A549 (cell line): ENCODE results near the gene ZNF618. TPM values are rescaled to one million over a fixed set of nuclear protein-coding genes. Genes with fewer than 3 reads are reported as not detected.

ENCODE experiments used
- ATAC-seq, 2 experiments: fragments of 200-7000 bp in 1 of 2; fragments of >200 bp in 1 of 2; cut with Nextera tagmentation in 1 of 2; cut with Tn5 transposase in 1 of 2; 3 replicates each; pipeline versions ENCODE4 v1.8.0 to v1.9.1; 2018 to 2020; ENCODE audit warnings: mild to moderate bottlenecking in 1 of 2, moderate library complexity in 1 of 2
- CTCF ChIA-PET: fragments of 300-600 bp; sonication (Branson Sonifier 250); formaldehyde crosslinking; extraction: SDS; loops from one replicate; lab custom pipeline; 2021; ENCODE audit warnings: antibody characterized with exemption, inconsistent platforms; lab: Yijun Ruan, JAX
- POLR2A ChIA-PET: fragments of 350-600 bp; formaldehyde crosslinking; extraction: SDS; loops from one replicate; lab custom pipeline; 2021; ENCODE audit warnings: antibody characterized with exemption, inconsistent platforms; lab: Yijun Ruan, JAX
- DNase-seq, 2 experiments: peaks; one replicate each; pipeline versions ENCODE4 v3.0.0 to v3.0.0-alpha.2; 2011 to 2016; ENCODE audit warnings: low read depth in 1 of 2, low spot score in 1 of 2
- FAIRE-seq: peaks from 2 replicates; lab custom pipeline; 2011; peaks lifted over from hg19 to GRCh38; lab: Jason Lieb, UNC
- H3K27ac ChIP-seq, 2 experiments: fragments of >200 bp; sonication (Bioruptor Twin); formaldehyde crosslinking; 3 replicates each; pipeline ENCODE4 v1.5.1; 2016 to 2017
- H3K4me1 ChIP-seq: fragments of >200 bp; sonication (Bioruptor Twin); formaldehyde crosslinking; 3 replicates; pipeline ENCODE4 v1.6.1; 2016
- H3K4me2 ChIP-seq: fragments of >200 bp; sonication (Bioruptor Twin); formaldehyde crosslinking; 3 replicates; pipeline ENCODE4 v1.6.1; 2016
- H3K4me3 ChIP-seq: fragments of >200 bp; sonication (Bioruptor Twin); formaldehyde crosslinking; 3 replicates; pipeline ENCODE4 v1.5.1; 2016
- H3K9me3 ChIP-seq: fragments of >200 bp; sonication (Bioruptor Twin); formaldehyde crosslinking; 3 replicates; pipeline ENCODE4 v1.6.1; 2016
- CBX8 ChIP-seq: fragments of 200-600 bp; sonication (generic); IDR thresholded peaks from 2 replicates; pipeline ENCODE4 v1.6.1; 2016
- E2F6 ChIP-seq: IDR thresholded peaks from 2 replicates; pipeline ENCODE4 v1.6.1; 2012; ENCODE audit warnings: low read depth, borderline replicate concordance
- EHF ChIP-seq: fragments of 250-450 bp; sonication (Bioruptor Pico); IDR thresholded peaks from 2 replicates; pipeline ENCODE4 v1.5.0; 2020; ENCODE audit warnings: mild to moderate bottlenecking
- FOSB ChIP-seq: fragments of 250-450 bp; sonication (Bioruptor Pico); IDR thresholded peaks from 2 replicates; pipeline ENCODE4 v1.5.0; 2020; ENCODE audit warnings: mild to moderate bottlenecking, moderate library complexity
- FOXS1 ChIP-seq: fragments of 250-450 bp; sonication (Bioruptor Pico); IDR thresholded peaks from 2 replicates; pipeline ENCODE4 v1.5.0; 2020; ENCODE audit warnings: mild to moderate bottlenecking, moderate library complexity
- JUN ChIP-seq, 2 experiments: fragments of >200 bp; sonication (Bioruptor Twin); formaldehyde crosslinking; IDR thresholded peaks; 2 replicates in 1 of 2; 3 replicates in 1 of 2; pipeline ENCODE4 v1.6.1; 2016 to 2017
- MAFK ChIP-seq: fragments of 450-650 bp; IDR thresholded peaks from 2 replicates; pipeline ENCODE4 v1.6.1; 2014; ENCODE audit not compliant: partially characterized antibody
- RAD21 ChIP-seq, 2 experiments: fragments of >200 bp in 1 of 2; sonication (Bioruptor Twin) in 1 of 2; formaldehyde crosslinking in 1 of 2; IDR thresholded peaks in 1 of 2; conservative IDR thresholded peaks in 1 of 2; 2 replicates in 1 of 2; 3 replicates in 1 of 2; pipeline ENCODE4 v1.6.1; 2012 to 2018; ENCODE audit warnings: inconsistent platforms in 1 of 2
- RFX5 ChIP-seq: fragments of 450-650 bp; IDR thresholded peaks from 2 replicates; pipeline ENCODE4 v1.7.1; 2014; ENCODE audit warnings: antibody characterized with exemption, mild to moderate bottlenecking, moderate library complexity
- SMC3 ChIP-seq: fragments of >200 bp; sonication (Bioruptor Twin); formaldehyde crosslinking; IDR thresholded peaks from 3 replicates; pipeline ENCODE4 v1.6.1; 2018; ENCODE audit warnings: inconsistent platforms
- SREBF2 ChIP-seq: fragments of 450-650 bp; IDR thresholded peaks from 2 replicates; pipeline ENCODE4 v1.6.1; 2014; ENCODE audit warnings: mild to moderate bottlenecking, moderate library complexity
- TFCP2L1 ChIP-seq: fragments of 250-450 bp; sonication (Bioruptor Pico); IDR thresholded peaks from 2 replicates; pipeline ENCODE4 v1.5.0; 2021; ENCODE audit warnings: mild to moderate bottlenecking
- USF2 ChIP-seq: fragments of 450-650 bp; IDR thresholded peaks from 2 replicates; pipeline ENCODE4 v1.6.1; 2014; ENCODE audit warnings: antibody characterized with exemption
- ZC3H11A ChIP-seq: fragments of 450-650 bp; IDR thresholded peaks from 2 replicates; pipeline ENCODE4 v1.6.1; 2014; ENCODE audit warnings: antibody characterized with exemption, mild to moderate bottlenecking
- ZNF302 ChIP-seq: fragments of 250-450 bp; sonication (Bioruptor Pico); IDR thresholded peaks from 2 replicates; pipeline ENCODE4 v1.9.0; 2021; ENCODE audit warnings: inconsistent platforms, mild to moderate bottlenecking, moderate library complexity
- WGBS: methylation state at CpG from one replicate; pipeline ENCODE4 v1.1.6; 2017; ENCODE audit errors: missing lambda C conversion rate; 5-methylcytosine and 5-hydroxymethylcytosine counted together
- polyA plus RNA-seq, 4 experiments: library from polyadenylated mRNA; depleted of rRNA in 3 of 4; stranded (reverse); fragments of >200 nt; fragmentation: RNase III in 1 of 4; extraction: RNeasy Plus Mini Kit Qiagen cat#74134 plus additional on column Dnase treatment in 1 of 4; gene quantifications; 2 replicates in 3 of 4; 3 replicates in 1 of 4; pipeline ENCODE4 v1.2.3, GENCODE V29; 2011 to 2017
- TF ChIP-seq, protein P1 (sequence below): fragments of 250-450 bp; sonication (Bioruptor Pico); IDR thresholded peaks from 2 replicates; pipeline ENCODE4 v1.5.0; 2021; ENCODE audit warnings: mild to moderate bottlenecking, moderate library complexity, borderline replicate concordance
- TF ChIP-seq, protein P2 (sequence below): fragments of 250-450 bp; sonication (Bioruptor Pico); IDR thresholded peaks from 2 replicates; pipeline ENCODE4 v1.5.0; 2020; ENCODE audit warnings: low read depth, mild to moderate bottlenecking, moderate library complexity

Gene ZNF618
- polyA plus RNA-seq, 2 of the 4 experiments (the other 2 are of a cell fraction), result 9.0 to 10.0 TPM

DNA sequence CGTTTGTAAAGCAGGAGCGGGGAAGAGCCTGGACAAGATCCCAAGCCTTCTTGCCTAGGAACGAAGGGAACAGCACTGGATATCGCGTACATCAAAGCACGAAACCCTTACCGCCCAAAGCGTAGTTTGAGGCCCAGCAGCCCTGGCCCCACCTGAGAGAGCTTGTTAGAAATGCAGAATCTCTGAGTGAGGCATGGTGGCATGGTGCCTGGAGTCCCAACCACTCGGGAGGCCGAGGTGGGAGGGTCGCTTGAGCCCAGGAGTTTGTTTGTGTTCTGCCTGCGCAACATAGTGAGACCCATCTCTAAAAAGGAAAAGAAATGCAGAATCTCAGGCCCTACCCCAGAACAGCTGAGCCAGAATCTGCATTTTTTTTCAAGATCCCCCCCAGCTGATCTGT is 111.4 kb downstream of the ZNF618 start:
- H3K4me1 ChIP-seq, result no peaks in the 10 kb centered on the region
- CTCF ChIA-PET, result interaction anchor here (1.3 kb wide), 1 partner anchor 303 kb away, joined by 4 read pairs; no protein-coding TSS in a partner anchor
- 95% methylated on average over 12 of the region's 12 CpGs for WGBS

GRCh38 chr9:113988385-113989016 is 112.4 kb downstream of the ZNF618 start:
- no peak overlapping the region for H3K4me2 ChIP-seq
- 92% methylated on average over 23 of the region's 23 CpGs for WGBS
- ChIA-PET CTCF (interaction anchor here (0.6 kb wide), 1 partner anchor 115 kb away, joined by 3 read pairs; no protein-coding TSS in a partner anchor), POLR2A (no interaction called here)
- DNase-seq, result no peak
- H3K4me1 ChIP-seq, result no peaks in the 10 kb centered on the region
- H3K27ac ChIP-seq, result no peak overlapping the region
- FAIRE-seq, result no peak
- no peak for TF ChIP-seq EHF (CRISPR knock-in tag)
- TF ChIP-seq SMC3, result no peak
- TF ChIP-seq ZNF302 (CRISPR knock-in tag), result no peak
- no peak for TF ChIP-seq CBX8
- TF ChIP-seq, protein P1, sequence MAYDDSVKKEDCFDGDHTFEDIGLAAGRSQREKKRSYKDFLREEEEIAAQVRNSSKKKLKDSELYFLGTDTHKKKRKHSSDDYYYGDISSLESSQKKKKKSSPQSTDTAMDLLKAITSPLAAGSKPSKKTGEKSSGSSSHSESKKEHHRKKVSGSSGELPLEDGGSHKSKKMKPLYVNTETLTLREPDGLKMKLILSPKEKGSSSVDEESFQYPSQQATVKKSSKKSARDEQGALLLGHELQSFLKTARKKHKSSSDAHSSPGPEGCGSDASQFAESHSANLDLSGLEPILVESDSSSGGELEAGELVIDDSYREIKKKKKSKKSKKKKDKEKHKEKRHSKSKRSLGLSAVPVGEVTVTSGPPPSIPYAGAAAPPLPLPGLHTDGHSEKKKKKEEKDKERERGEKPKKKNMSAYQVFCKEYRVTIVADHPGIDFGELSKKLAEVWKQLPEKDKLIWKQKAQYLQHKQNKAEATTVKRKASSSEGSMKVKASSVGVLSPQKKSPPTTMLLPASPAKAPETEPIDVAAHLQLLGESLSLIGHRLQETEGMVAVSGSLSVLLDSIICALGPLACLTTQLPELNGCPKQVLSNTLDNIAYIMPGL (CRISPR knock-in tag), result no peak
- TF ChIP-seq ZC3H11A, result no peak
- no peak for TF ChIP-seq FOSB
- TF ChIP-seq, all 56 proteins: peak for 0
- no peak for ATAC-seq
- Histone ChIP-seq H3K4me3 (no peak overlapping the region), H3K9me3 (no peaks in the 10 kb centered on the region)

More for the DNA sequence above, 111.4 kb downstream of the ZNF618 start:
- no peak for FAIRE-seq
- Histone ChIP-seq H3K4me3 (no peak overlapping the region), H3K9me3 (no peaks in the 10 kb centered on the region)
- TF ChIP-seq FOSB (no peak), MAFK (no peak), TFCP2L1 (CRISPR knock-in tag) (no peak), JUN (IDR thresholded peaks at IDR 0.05) (no peak), RFX5 (no peak)
- TF ChIP-seq, protein P2, sequence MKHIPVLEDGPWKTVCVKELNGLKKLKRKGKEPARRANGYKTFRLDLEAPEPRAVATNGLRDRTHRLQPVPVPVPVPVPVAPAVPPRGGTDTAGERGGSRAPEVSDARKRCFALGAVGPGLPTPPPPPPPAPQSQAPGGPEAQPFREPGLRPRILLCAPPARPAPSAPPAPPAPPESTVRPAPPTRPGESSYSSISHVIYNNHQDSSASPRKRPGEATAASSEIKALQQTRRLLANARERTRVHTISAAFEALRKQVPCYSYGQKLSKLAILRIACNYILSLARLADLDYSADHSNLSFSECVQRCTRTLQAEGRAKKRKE (CRISPR knock-in tag), result no peak
- TF ChIP-seq, all 56 proteins: peak for 0
- no peak for DNase-seq
- no peak overlapping the region for H3K27ac ChIP-seq
- POLR2A ChIA-PET, result no interaction called here
- H3K4me2 ChIP-seq, result no peak overlapping the region
- no peak for ATAC-seq

GRCh38 chr9:113989017-113989713 is 113.1 kb downstream of the ZNF618 start:
- no peak for FAIRE-seq
- ChIA-PET CTCF (interaction anchor here (0.6 to 1.2 kb wide), 2 partner anchors 35 to 115 kb away, joined by 3 read pairs; no protein-coding TSS in a partner anchor), POLR2A (no interaction called here)
- DNase-seq, result no peak
- Histone ChIP-seq H3K9me3 (no peaks in the 10 kb centered on the region), H3K4me1 (no peaks in the 10 kb centered on the region), H3K4me3 (no peak overlapping the region), H3K4me2 (no peak overlapping the region), H3K27ac (no peak overlapping the region)
- no peak for ATAC-seq
- WGBS, result 90% methylated on average over 12 of the region's 12 CpGs
- TF ChIP-seq USF2, result no peak
- no peak for TF ChIP-seq FOXS1
- no peak for TF ChIP-seq RAD21 (conservative IDR thresholded peaks at IDR 0.05 in 1 of 2, IDR thresholded peaks at IDR 0.05 in 1 of 2)
- no peak for TF ChIP-seq E2F6
- TF ChIP-seq SREBF2, result no peak
